Activated B cell treated with CpG ODN at 0.5 μM for 24 hours (primary cell): ENCODE measurements around the gene PSMF1. TPM values are rescaled to one million over a fixed set of nuclear protein-coding genes. Genes with fewer than 3 reads are reported as not detected.

Experiments used
- ATAC-seq: fragments of 200-7000 bp; cut with Tn5 transposase; one replicate; pipeline ENCODE4 v1.10.0; 2021; ENCODE audit warnings: low read depth, mild to moderate bottlenecking, moderate library complexity
- CTCF ChIA-PET: fragments of 350-600 bp; sonication (Branson Sonifier 250); formaldehyde crosslinking; loops from one replicate; lab custom pipeline; 2021; ENCODE audit warnings: antibody characterized with exemption; lab: Charles Lee
- POLR2A ChIA-PET: fragments of 350-600 bp; sonication (Branson Sonifier 250); formaldehyde crosslinking; loops from one replicate; lab custom pipeline; 2021; ENCODE audit warnings: antibody characterized with exemption; lab: Charles Lee
- DNase-seq: peaks from one replicate; pipeline ENCODE4 v3.0.0; 2022
- H3K27ac Mint-ChIP-seq: one replicate; pipeline ENCODE4 v1.8.0; 2020; ENCODE audit warnings: mixed read lengths
- H3K27me3 Mint-ChIP-seq: one replicate; pipeline ENCODE4 v1.8.0; 2021; ENCODE audit warnings: mixed read lengths
- H3K36me3 Mint-ChIP-seq: one replicate; pipeline ENCODE4 v1.8.0; 2021; ENCODE audit warnings: low read depth, mixed read lengths
- H3K4me1 Mint-ChIP-seq: one replicate; pipeline ENCODE4 v1.8.0; 2021; ENCODE audit warnings: mixed read lengths
- H3K4me3 Mint-ChIP-seq: one replicate; pipeline ENCODE4 v1.8.0; 2020; ENCODE audit warnings: mild to moderate bottlenecking, mixed read lengths
- H3K9me3 Mint-ChIP-seq: one replicate; pipeline ENCODE4 v1.8.0; 2020; ENCODE audit warnings: mixed read lengths
- intact Hi-C: fragments of 100-400 bp; cut with micrococcal nuclease; formaldehyde crosslinking; loops from one replicate; pipeline ENCODE4 v1.15.1; 2024
- total RNA-seq: library from RNA; stranded (reverse); gene quantifications from 2 replicates; pipeline ENCODE4 v1.2.3, GENCODE V29; 2022
- TF ChIP-seq, protein P1 (sequence below): fragments of 200-600 bp; IDR thresholded peaks from one replicate; pipeline ENCODE4 v1.8.0; 2022; ENCODE audit warnings: antibody characterized with exemption, mild to moderate bottlenecking

The PSMF1 gene
- total RNA-seq, 1 donor from 2014 or later = 130 TPM

DNA sequence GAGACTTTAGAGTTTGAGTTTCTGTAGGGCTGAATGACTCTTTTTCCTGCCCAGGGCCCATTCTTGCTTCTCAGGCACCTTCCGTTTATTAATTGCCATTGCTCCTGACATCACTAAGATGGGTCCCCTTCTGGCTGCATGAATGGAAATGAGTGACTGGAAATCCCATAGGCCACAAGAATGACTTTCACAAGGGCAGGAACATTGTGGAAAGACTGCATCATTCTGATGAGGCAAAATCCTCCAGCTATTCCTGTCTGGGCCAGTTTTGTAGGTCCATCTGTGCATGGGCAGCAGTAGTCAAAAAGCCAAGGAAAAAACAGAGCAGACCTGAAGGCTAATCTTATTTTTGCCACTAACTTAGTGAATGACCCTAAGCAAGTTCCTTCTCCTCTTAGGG lies 47.1 kb downstream of the PSMF1 start:
- intact Hi-C loops = no loop called here
- Mint-ChIP-seq H3K4me3 (no peak overlapping the region), H3K4me1 (no peaks in the 10 kb centered on the region), H3K27me3 (no peaks in the 10 kb centered on the region), H3K27ac (no peak overlapping the region), H3K36me3 (peaks cover 93% of the 10 kb centered on the region), H3K9me3 (no peaks in the 10 kb centered on the region)
- no peak for DNase-seq
- CTCF ChIA-PET = no interaction called here
- POLR2A ChIA-PET = no interaction called here
- TF ChIP-seq, protein P1, sequence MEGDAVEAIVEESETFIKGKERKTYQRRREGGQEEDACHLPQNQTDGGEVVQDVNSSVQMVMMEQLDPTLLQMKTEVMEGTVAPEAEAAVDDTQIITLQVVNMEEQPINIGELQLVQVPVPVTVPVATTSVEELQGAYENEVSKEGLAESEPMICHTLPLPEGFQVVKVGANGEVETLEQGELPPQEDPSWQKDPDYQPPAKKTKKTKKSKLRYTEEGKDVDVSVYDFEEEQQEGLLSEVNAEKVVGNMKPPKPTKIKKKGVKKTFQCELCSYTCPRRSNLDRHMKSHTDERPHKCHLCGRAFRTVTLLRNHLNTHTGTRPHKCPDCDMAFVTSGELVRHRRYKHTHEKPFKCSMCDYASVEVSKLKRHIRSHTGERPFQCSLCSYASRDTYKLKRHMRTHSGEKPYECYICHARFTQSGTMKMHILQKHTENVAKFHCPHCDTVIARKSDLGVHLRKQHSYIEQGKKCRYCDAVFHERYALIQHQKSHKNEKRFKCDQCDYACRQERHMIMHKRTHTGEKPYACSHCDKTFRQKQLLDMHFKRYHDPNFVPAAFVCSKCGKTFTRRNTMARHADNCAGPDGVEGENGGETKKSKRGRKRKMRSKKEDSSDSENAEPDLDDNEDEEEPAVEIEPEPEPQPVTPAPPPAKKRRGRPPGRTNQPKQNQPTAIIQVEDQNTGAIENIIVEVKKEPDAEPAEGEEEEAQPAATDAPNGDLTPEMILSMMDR = no peak
- ATAC-seq = no peak

DNA sequence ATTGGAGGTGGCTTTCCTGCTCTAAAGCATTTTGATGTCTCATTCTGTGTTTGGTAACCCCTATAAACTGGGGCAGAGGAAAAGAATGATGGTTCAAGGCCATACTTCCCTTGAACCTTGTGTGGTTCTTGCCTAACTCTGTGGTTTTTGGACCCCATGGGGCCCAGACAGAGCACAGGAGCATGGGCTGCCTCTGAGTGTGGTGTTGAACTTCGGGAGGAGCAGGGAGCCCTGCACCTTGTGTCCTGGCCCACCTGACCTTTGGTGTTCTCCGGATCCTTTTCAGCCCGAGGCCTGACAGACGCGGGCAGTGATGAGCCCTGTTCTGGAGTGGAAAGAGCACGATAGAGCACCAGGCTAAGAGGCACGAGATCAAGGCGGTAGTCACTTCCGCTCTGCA lies 47.5 kb downstream of the PSMF1 start:
- Mint-ChIP-seq H3K4me3 (no peak overlapping the region), H3K36me3 (peaks cover 93% of the 10 kb centered on the region), H3K27me3 (no peaks in the 10 kb centered on the region), H3K4me1 (no peaks in the 10 kb centered on the region), H3K9me3 (no peaks in the 10 kb centered on the region), H3K27ac (no peak overlapping the region)
- TF ChIP-seq, protein P1 = no peak
- intact Hi-C loops = no loop called here
- ChIA-PET POLR2A (no interaction called here), CTCF (no interaction called here)
- DNase-seq = no peak
- no peak for ATAC-seq

DNA sequence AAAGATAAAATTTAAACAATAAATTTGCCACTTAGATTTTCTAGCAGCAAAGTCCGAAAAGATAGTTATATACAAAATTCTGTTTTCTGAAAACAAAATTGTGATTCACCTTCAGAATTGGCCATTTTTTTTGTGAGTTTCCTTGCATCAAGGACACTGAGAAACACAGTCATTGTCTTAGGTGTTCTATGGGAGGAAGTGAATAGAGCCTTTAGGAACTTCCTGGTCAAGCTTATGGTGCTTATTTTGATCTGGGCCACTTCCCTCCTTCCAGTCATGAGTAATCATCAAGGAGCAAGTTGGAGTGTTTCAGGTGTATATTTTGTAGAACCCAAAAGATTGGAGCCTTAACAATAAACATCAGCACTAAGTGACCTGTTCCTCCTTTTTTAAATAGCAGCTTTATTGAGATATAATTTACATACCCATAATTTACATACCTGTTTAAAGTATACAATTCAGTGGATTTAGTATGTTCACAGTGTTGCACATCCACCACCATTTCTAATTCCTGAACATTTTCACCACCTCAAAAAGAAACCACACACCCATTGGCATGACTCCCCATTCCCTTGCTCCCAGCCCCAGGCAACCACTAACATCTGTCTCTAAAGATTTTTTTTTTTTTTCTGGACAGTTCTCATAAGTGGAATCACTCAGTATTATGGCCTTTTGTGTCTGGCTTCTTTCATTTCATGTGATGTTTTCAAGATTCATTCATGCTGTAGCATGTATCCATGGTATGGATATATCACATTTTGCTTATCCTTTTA lies 48.7 kb downstream of the PSMF1 start:
- TF ChIP-seq, protein P1 = no peak
- DNase-seq (no peak), ATAC-seq (no peak)
- CTCF ChIA-PET = interaction anchor here (0.6 kb wide), 1 partner anchor 43 kb away, joined by 3 read pairs; no protein-coding TSS in a partner anchor
- peaks cover 91% of the 10 kb centered on the region for H3K36me3 Mint-ChIP-seq
- H3K4me1 Mint-ChIP-seq = no peaks in the 10 kb centered on the region
- H3K9me3 Mint-ChIP-seq = no peaks in the 10 kb centered on the region
- no peak overlapping the region for H3K4me3 Mint-ChIP-seq
- H3K27ac Mint-ChIP-seq = no peak overlapping the region
- POLR2A ChIA-PET = no interaction called here
- no peaks in the 10 kb centered on the region for H3K27me3 Mint-ChIP-seq
- intact Hi-C loops = no loop called here

DNA sequence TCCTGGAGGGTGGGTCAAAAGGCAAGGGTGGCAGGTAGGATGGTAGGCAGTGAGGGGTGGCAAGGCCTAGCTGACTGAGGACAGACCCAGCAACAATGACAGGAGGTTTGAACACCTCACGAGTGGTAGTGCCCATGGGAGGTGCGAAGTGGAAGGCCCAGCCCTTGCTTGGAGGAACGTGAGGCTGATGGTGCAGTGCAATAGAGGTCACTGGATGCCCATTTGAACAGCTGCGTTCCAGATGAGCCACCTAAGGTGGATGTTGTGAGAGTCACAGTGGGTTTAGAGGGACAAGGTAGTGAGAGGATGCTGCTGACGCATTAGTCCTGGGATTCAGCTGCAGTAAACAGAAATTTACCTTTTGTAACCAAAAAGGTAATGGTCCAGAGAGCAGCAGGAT lies 50.8 kb downstream of the PSMF1 start:
- Mint-ChIP-seq H3K27me3 (no peaks in the 10 kb centered on the region), H3K36me3 (peaks cover 95% of the 10 kb centered on the region), H3K4me1 (no peaks in the 10 kb centered on the region), H3K9me3 (no peaks in the 10 kb centered on the region), H3K4me3 (no peak overlapping the region), H3K27ac (no peak overlapping the region)
- DNase-seq = no peak
- ATAC-seq = no peak
- ChIA-PET CTCF (no interaction called here), POLR2A (no interaction called here)
- intact Hi-C loops = no loop called here
- TF ChIP-seq, protein P1 = no peak

DNA sequence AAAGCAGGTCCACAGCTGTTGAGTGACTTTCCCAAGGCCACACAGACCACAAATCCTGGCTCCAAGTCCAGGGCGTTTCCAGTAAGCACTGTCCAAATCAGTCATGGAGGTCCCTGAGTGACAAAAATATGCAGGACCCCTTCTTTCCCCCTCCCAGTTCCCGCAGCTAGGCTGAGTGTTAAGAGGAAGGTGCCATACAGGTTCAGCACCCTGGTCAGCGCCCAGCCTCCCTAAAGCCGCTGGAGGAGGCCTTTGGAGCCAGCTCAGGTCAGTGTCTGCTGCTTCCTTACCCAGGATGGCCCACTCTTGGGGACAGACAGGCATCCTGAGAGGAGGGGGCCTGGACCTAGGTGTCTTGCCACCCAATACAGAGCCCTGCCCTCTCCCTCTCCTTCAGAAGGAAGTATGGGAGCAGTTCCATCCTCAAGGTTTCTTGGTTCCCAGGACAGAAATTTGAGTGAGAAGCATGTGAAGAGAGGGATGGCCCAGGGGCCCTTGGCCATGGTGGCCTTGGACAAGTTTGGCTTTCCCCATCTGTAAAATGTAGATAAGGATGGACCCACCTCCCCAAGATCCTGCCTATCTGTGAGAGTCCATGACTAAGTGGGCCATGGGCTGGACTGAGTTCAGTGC lies 53.2 kb downstream of the PSMF1 start:
- Mint-ChIP-seq H3K27ac (no peak overlapping the region), H3K27me3 (no peaks in the 10 kb centered on the region), H3K9me3 (no peaks in the 10 kb centered on the region), H3K4me1 (no peaks in the 10 kb centered on the region), H3K4me3 (no peak overlapping the region), H3K36me3 (peaks cover 92% of the 10 kb centered on the region)
- intact Hi-C loops = no loop called here
- DNase-seq (no peak), ATAC-seq (no peak)
- POLR2A ChIA-PET = interaction anchor here (1.2 kb wide), 1 partner anchor 439 kb away, joined by 5 read pairs; no protein-coding TSS in a partner anchor
- CTCF ChIA-PET = no interaction called here
- TF ChIP-seq, protein P1 = no peak
